ENCODE results near the gene SYTL1. TPM values are rescaled to one million over a fixed set of nuclear protein-coding genes. Genes with fewer than 3 reads are reported as not detected.
A peak's percentile ranks its signal among the peaks of the same experiment; 100 is the strongest.

SYTL1 gene
- total RNA-seq, 1 donor from 2014 or later = 0.13 TPM

- DNase-seq (ENCODE audit: low read depth in 2 of 2) = no peak
Observed at GRCh38 chr1:27318596-27318995, 23.2 kb upstream of the SYTL1 start.

- peak; percentile 93 to 99 for DNase-seq (ENCODE audit: low read depth in 2 of 2)
Observed at GRCh38 chr1:27321813-27322568, 19.8 kb upstream of the SYTL1 start, which contains the start of gene TMEM222. TSS of gene TMEM222 (plus strand) at chr1:27322163. CDS start at chr1:27322198, 35 bp downstream.

DNA sequence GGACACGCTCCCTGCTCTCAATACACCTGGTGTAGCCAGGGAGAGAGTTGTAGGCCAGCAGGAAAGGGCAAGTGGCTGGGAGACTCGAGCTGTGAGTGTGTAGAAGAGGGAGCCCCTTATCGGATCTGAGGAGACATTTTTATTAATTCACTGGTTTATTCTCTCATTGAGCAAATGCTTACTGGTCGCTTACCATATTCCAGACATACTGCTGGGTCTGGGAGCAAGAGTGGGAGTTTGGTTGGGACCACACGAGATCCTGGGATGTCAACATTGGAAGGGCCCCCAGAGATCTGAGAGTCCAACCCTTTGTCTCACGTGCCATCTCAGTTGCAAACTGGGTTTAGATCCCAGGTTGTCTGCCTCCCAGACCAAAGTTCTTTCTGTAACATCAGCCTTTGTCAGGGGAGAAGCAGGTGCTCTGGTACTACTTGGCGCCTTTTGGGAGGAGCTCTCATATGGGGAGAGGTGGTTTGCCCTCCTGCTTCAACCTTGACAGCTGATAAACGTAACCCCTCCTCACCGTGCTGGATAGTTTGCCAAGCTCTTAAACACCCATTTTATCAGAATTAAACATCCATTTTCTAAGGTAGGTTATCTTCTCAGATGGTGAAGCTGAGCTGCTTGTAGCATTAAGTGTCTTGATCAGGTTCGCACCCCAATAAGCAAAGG is 19.1 kb upstream of the SYTL1 start:
- peak in 1 of 2 donors; percentile 11 for DNase-seq (ENCODE audit: low read depth in 2 of 2)

GRCh38 chr1:27325286-27325685 is 16.5 kb upstream of the SYTL1 start:
- no peak for DNase-seq (ENCODE audit: low read depth in 2 of 2)

DNA sequence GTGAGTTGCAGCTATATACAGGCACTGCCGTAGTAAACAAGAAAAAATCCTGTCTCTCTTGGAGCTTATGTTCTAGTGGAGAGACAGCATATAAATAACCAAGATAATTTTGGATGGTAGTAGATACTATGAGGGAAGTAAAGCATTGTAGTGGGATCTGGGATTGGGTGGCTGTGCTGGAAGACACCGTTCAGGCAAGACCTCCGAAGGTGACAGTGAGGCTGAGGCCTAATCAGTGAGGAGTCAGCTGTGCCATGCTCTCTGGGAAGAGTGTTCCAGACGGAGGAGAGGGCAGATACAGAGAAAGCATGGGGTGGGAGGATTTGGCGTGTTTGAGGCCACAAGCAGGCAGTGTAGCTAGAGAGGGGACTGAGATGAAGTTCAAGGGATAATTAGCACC is 13.9 kb upstream of the SYTL1 start:
- no peak for DNase-seq (ENCODE audit: low read depth in 2 of 2)

GRCh38 chr1:27330786-27331185 is 11.0 kb upstream of the SYTL1 start:
- no peak for DNase-seq (ENCODE audit: low read depth in 2 of 2)

- DNase-seq (ENCODE audit: low read depth in 2 of 2) = no peak
Observed at GRCh38 chr1:27331426-27331825, 10.4 kb upstream of the SYTL1 start.

GRCh38 chr1:27331922-27332321 is 9.9 kb upstream of the SYTL1 start:
- DNase-seq (ENCODE audit: low read depth in 2 of 2) = no peak

- peak in 1 of 2 donors; percentile 49 for DNase-seq (ENCODE audit: low read depth in 2 of 2)
Observed at GRCh38 chr1:27332536-27333281, 9.1 kb upstream of the SYTL1 start.

DNA sequence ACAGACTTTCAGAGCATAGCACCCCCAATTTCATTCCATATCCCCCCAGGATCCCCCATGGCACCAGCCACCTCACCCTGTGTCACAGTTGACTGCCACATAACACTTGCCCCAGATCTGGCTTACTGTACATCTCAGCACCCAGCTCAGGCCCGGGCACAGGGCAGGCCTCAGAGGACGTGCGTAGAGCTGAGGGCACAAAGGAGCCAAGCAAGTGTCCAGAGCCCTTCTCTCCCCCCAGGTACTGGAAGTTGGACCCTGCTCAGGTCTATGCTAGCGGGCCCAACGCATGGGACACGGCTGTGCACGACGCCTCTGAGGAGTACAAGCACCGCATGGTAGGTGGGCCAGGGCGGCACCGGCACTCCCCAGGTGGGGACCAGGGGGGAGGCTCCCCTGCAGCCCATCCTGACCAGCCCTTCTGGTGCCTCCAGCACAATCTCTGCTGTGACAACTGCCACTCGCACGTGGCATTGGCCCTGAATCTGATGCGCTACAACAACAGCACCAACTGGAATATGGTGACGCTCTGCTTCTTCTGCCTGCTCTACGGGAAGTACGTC is 8.0 kb upstream of the SYTL1 start:
- DNase-seq (ENCODE audit: low read depth in 2 of 2) = no peak

DNA sequence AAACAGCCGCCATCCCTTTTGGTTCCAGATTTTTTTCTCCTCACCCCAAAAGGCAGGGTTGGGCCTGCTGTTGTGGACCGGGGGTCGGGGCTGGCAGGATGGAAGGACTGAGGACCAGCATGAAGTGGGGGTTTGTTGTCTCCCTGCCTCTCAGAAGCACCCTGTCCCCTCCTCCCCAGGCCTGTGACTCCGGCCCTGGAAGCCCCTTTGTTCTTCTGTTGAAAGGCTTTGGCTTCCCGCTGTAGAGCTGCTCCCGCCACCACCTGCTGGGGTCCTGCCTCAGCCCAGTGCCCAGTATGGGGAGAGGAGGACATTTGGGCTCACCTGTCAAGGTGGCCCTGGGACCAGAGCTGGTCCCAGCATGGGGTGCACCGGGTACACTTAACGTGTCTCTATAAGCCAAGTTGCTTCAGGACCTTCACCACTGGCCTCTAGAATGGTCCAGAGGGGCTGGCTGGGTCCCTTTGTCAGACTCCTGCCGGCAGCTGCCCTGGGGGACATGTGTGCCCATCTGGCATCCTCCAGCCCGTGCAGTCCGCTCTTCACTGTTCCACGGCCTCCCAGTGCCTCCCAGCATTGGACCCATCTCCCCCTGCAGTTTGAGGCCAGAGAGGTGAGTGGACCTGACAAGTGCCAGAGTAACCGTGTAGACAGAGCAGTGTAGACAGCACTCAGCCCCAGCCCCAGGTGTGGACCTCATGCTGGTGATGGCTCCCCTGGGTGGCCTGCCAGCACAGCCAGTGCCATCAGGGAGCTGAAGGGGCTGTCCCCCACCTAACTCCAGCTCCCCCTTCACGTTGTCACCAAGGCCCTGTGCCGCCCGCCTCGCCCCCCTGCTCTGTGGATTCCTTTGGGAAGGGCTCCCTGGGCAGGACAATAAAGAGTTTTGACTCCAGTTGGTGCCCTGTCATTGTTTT is 6.1 kb upstream of the SYTL1 start:
- DNase-seq (ENCODE audit: low read depth in 2 of 2) = no peak

DNA sequence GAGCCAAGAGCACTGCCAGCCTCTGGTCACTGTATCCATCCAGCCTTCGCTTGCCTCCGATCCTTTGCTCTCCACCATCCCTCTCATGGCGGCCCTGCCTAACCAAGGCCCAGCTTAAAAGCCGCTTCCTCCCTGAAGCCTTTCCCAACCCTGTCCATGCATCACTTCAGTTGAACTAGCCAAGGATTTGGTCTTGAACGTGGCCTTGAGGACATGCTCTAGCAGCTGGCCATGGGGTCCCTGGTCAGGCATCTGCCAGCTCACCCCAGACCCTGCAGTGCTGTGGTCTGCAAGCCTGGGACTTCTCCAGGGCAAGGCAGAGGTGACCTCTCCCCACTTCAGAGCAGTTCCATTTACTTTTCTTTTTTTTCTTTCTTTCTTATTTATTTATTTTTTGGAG is 5.1 kb upstream of the SYTL1 start:
- no peak for DNase-seq (ENCODE audit: low read depth in 2 of 2)

GRCh38 chr1:27338751-27339150 is 3.1 kb upstream of the SYTL1 start:
- no peak for DNase-seq (ENCODE audit: low read depth in 2 of 2)

GRCh38 chr1:27339213-27339612 is 2.6 kb upstream of the SYTL1 start:
- no peak for DNase-seq (ENCODE audit: low read depth in 2 of 2)

- DNase-seq (ENCODE audit: low read depth in 2 of 2) = no peak
Observed at GRCh38 chr1:27342391-27342777, 562 bp downstream of the SYTL1 start.

GRCh38 chr1:27342778-27343638 is 1.2 kb downstream of the SYTL1 start:
- DNase-seq (ENCODE audit: low read depth in 2 of 2) = no peak

DNA sequence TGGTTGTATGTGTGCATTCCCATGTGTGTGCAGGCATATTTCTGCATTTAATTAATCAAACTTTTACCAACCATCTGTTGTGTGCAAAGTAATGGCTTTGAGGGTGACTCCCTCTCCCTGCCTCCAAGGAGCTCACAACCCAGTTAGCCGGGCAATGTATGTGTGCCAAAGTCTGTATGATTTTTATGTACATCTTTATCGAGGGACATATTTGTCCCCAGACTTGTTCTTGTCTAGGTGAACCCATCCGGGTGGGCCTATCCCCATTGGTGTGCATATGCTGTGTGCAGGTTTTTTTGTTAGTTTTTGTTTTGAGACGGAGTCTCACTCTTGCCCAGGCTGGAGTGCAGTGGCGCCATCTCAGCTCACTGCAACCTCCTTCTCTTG is 1.8 kb downstream of the SYTL1 start:
- DNase-seq (ENCODE audit: low read depth in 2 of 2) = no peak

GRCh38 chr1:27345272-27345671 is 3.5 kb downstream of the SYTL1 start:
- no peak for DNase-seq (ENCODE audit: low read depth in 2 of 2)

- no peak for DNase-seq (ENCODE audit: low read depth in 2 of 2)
Observed at GRCh38 chr1:27346357-27346756, 4.5 kb downstream of the SYTL1 start.

All from dermis microvascular lymphatic vessel endothelial cell (primary cell).